ENCODE measurements around the gene VSTM2L.

Gene VSTM2L

GRCh38 chr20:37920679-37921322 is 17.9 kb downstream of the VSTM2L start:
- no peak for FAIRE-seq

- no peak for FAIRE-seq
Observed at GRCh38 chr20:37921341-37921929, 18.5 kb downstream of the VSTM2L start.

- FAIRE-seq = no peak
Observed at GRCh38 chr20:37922016-37922415, 19.1 kb downstream of the VSTM2L start.

- FAIRE-seq = no peak
Observed at GRCh38 chr20:37925265-37926165, 22.6 kb downstream of the VSTM2L start.

GRCh38 chr20:37926612-37927011 is 23.7 kb downstream of the VSTM2L start:
- no peak for FAIRE-seq

GRCh38 chr20:37927410-37928095 is 24.6 kb downstream of the VSTM2L start:
- no peak for FAIRE-seq

GRCh38 chr20:37928996-37929682 is 26.2 kb downstream of the VSTM2L start:
- FAIRE-seq = no peak

GRCh38 chr20:37929683-37930014 is 26.7 kb downstream of the VSTM2L start:
- FAIRE-seq = no peak

- FAIRE-seq = no peak
Observed at GRCh38 chr20:37931153-37931922, 28.4 kb downstream of the VSTM2L start.

GRCh38 chr20:37932074-37932473 is 29.1 kb downstream of the VSTM2L start:
- FAIRE-seq = no peak

GRCh38 chr20:37932919-37933318 is 30.0 kb downstream of the VSTM2L start:
- no peak for FAIRE-seq

- no peak for FAIRE-seq
Observed at GRCh38 chr20:37933786-37934633, 31.1 kb downstream of the VSTM2L start.

GRCh38 chr20:37934634-37935375 is 31.9 kb downstream of the VSTM2L start:
- no peak for FAIRE-seq

GRCh38 chr20:37935435-37935834 is 32.5 kb downstream of the VSTM2L start:
- no peak for FAIRE-seq

- FAIRE-seq = no peak
Observed at GRCh38 chr20:37936041-37936440, 33.1 kb downstream of the VSTM2L start.

GRCh38 chr20:37936451-37936850 is 33.5 kb downstream of the VSTM2L start:
- FAIRE-seq = no peak

GRCh38 chr20:37937686-37938085 is 34.8 kb downstream of the VSTM2L start:
- FAIRE-seq = no peak

GRCh38 chr20:37938181-37938750 is 35.3 kb downstream of the VSTM2L start:
- FAIRE-seq = no peak

- no peak for FAIRE-seq
Observed at GRCh38 chr20:37938954-37939353, 36.0 kb downstream of the VSTM2L start.

All from TTC549 (cell line).